CD4-positive, alpha-beta T cell treated with Interleukin-1 beta for 1 hour (primary cell): ENCODE data around the gene MSL1.

ENCODE experiments used
- DNase-seq, 2 donors: peaks; one replicate each; pipeline ENCODE4 v3.0.0-alpha.2; 2020 to 2022

Gene MSL1

DNA sequence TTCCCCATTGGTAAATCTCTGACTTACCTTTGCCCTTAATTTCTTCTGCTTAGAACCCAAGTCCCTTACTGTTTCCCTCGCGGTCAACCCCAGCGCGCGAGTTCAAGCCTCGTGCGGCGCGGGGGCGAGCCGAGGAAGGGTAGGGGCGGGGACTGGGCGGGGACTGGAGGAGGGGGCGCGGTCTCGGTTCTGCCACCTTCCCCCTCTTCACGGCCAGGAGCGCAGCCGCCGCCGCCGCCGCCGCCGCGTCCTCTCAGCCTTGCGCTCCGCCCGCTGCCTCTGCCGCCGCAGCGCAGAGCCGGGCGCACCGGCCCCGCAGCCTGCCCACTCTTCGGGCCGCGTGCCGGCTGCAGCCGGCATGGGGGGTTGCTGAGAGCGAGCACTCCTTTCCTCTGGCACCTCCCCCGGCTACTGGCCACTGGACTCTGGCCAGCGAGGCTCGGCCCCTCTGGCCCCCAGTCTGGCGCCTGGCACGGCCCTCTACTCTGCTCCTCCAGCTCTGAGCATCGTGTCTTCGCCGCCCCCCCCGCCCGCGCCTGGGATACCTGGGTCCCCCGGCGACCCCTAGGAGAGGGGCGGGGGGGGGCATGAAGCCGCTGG lies 55.6 kb downstream of the MSL1 start, which contains the start of gene RAPGEFL1:
RAPGEFL1 (plus strand) TSS at position 196 of the 600 bp plus-strand sequence; CDS start at position 588, 392 bp downstream.
- peak; percentile 83 to 86 for DNase-seq

DNA sequence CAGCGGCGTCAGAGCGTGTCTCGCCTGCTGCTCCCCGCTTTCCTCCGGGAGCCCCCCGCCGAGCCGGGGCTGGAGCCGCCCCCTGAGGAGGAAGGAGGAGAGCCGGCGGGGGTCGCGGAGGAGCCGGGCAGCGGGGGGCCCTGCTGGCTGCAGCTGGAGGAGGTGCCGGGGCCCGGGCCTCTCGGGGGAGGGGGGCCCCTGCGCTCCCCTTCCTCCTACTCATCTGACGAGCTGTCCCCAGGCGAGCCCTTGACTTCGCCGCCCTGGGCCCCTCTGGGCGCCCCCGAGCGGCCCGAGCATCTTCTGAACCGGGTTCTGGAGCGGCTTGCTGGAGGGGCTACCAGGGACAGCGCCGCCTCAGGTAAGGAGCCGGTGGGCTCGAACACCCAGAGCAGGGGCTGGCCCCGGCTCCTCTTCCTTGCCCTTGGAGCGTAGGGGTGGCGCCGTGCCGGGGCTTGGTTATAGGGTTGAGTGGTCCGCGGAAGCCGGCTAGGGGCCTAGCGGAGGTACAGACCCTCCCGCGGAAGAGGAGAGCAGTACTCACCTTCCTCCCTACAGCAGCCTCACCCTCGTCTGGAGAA lies 56.3 kb downstream of the MSL1 start:
- DNase-seq: no peak

GRCh38 chr17:40178660-40179059 lies 56.9 kb downstream of the MSL1 start:
- no peak for DNase-seq

- DNase-seq: no peak
Measured at GRCh38 chr17:40179923-40180659, 58.3 kb downstream of the MSL1 start.

GRCh38 chr17:40180694-40181093 lies 58.9 kb downstream of the MSL1 start:
- DNase-seq: no peak

DNA sequence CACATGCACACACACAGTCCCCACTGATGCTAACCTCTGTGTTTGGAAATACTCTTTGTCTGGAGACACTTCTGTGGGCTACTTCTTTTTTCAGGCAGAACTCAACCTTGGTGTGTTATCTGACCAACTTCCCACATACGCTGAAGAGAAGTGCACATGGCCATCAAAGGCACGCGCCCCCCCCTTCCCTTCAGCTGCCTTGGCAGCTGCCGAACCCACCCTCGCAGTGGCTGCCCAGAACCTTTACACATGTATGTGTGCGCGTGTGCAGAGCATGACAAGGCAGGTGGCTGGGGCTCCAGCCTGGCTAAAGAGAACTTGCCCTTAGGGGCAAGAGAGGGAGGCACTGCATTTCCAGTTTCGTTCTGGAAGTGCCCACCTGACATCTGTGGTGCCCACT lies 59.4 kb downstream of the MSL1 start:
- DNase-seq: no peak

DNA sequence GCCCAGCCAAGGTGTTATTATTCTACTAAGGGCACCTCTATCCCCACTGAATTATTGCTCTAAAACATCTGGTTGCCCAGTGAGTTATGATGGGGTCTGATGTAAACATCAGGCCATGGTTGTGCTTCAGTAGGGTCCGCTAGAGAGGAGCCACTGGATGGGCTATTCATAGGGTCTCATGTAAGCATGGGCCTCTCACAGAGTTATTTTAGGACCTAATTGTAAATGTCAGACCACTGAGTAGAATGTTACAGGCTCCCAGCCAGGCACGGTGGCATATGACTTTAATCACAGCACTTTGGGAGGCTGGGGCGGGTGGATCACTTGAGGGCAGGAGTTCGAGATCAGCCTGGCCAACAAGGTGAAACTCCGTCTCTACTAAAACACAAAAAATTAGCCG lies 60.8 kb downstream of the MSL1 start:
- DNase-seq: no peak
